ENCODE measurements around the gene EXOC6.

GRCh38 chr10:92846854-92847201 is 1.5 kb upstream of the EXOC6 start:
- TF ChIP-seq CTCF (conservative IDR thresholded peaks at IDR 0.05; ENCODE audit: low read length), result no peak
- TF ChIP-seq EZH2phosphoT487 (IDR thresholded peaks at IDR 0.05; ENCODE audit: borderline replicate concordance), result no peak

Measured in Loucy (cell line).